Dermis blood vessel endothelial cell (primary cell): ENCODE measurements around the gene WNT2B. TPM values are rescaled to one million over a fixed set of nuclear protein-coding genes. Genes with fewer than 3 reads are reported as not detected.

Experiments
- total RNA-seq: library from RNA; depleted of rRNA; stranded (reverse); fragments of >200 nt; gene quantifications from 2 replicates; pipeline ENCODE4 v1.2.3, GENCODE V29; 2014

WNT2B gene
- total RNA-seq, 1 donor from 2014 or later: 2.0 TPM

Other genes starting within 250 kb of the WNT2B start
- gene CTTNBP2NL, start 112.8 kb upstream of the WNT2B start, total RNA-seq: 23.8 and 28.0 TPM in 2 replicates
- 11.4 and 18.4 TPM in 2 replicates for gene ST7L, start 110.2 kb downstream of the WNT2B start, total RNA-seq
- 219 and 332 TPM in 2 replicates for gene CAPZA1, start 110.9 kb downstream of the WNT2B start, total RNA-seq
- gene MOV10, start 165.7 kb downstream of the WNT2B start, total RNA-seq: 62.8 and 85.2 TPM in 2 replicates
- 579 and 920 TPM in 2 replicates for gene RHOC, start 198.2 kb downstream of the WNT2B start, total RNA-seq
- gene PPM1J, start 206.4 kb downstream of the WNT2B start, total RNA-seq: 0.68 and 0.74 TPM in 2 replicates